Small intestine (tissue), 7 donors: ENCODE measurements around the gene TMEM109. TPM values are rescaled to one million over a fixed set of nuclear protein-coding genes. Genes with fewer than 3 reads are reported as not detected.

Source experiments
- DNase-seq, 2 donors: peaks; one replicate each; pipeline versions ENCODE4 v3.0.0 to v3.0.0-alpha.2; 2013
- FAIRE-seq: peaks from 2 replicates; lab custom pipeline; 2012; peaks lifted over from hg19 to GRCh38; lab: Jason Lieb, UNC
- H3K27ac ChIP-seq, 3 donors: one replicate each; pipeline ENCODE4 v1.5.1; 2013; ENCODE audit warnings: low read length in 2 of 3, mild to moderate bottlenecking in 2 of 3, control low read depth in 1 of 3, inconsistent platforms in 1 of 3, low read depth in 1 of 3, moderate library complexity in 1 of 3
- H3K27me3 ChIP-seq, 3 donors: one replicate each; pipeline ENCODE4 v1.6.1; 2013; ENCODE audit warnings: low read length in 3 of 3, inconsistent platforms in 1 of 3; ENCODE audit not compliant: control insufficient read depth in 3 of 3, insufficient read depth in 3 of 3
- H3K36me3 ChIP-seq, 3 donors: one replicate each; pipeline ENCODE4 v1.6.1; 2013; ENCODE audit warnings: low read length in 3 of 3, inconsistent platforms in 1 of 3, low read depth in 1 of 3, mild to moderate bottlenecking in 1 of 3, moderate library complexity in 1 of 3; ENCODE audit not compliant: control insufficient read depth in 3 of 3, insufficient read depth in 2 of 3
- H3K4me1 ChIP-seq, 3 donors: one replicate each; pipeline ENCODE4 v1.6.1; 2013; ENCODE audit warnings: low read length in 2 of 3, inconsistent platforms in 1 of 3, low read depth in 1 of 3, mild to moderate bottlenecking in 1 of 3, moderate library complexity in 1 of 3; ENCODE audit not compliant: control insufficient read depth in 3 of 3, insufficient read depth in 2 of 3
- H3K4me3 ChIP-seq, 3 donors: one replicate each; pipeline ENCODE4 v1.5.1; 2013; ENCODE audit warnings: low read length in 3 of 3, control low read depth in 1 of 3, inconsistent platforms in 1 of 3, low read depth in 1 of 3, mild to moderate bottlenecking in 1 of 3, moderate library complexity in 1 of 3
- H3K9me3 ChIP-seq, 2 donors: one replicate each; pipeline ENCODE4 v1.6.1; 2013; ENCODE audit warnings: low read depth in 1 of 2, low read length in 1 of 2; ENCODE audit not compliant: control insufficient read depth in 2 of 2, insufficient read depth in 1 of 2
- WGBS, 3 donors: extraction: QIAGEN DNeasy Blood & Tissue Kit; methylation state at CpG; one replicate each; pipeline ENCODE4 v1.1.7; 2013; 5-methylcytosine and 5-hydroxymethylcytosine counted together
- polyA plus RNA-seq, 4 donors: library from polyadenylated mRNA; stranded (reverse) in 3 of 4; unstranded in 1 of 4; fragments of 200-250 nt in 3 of 4; fragments of 120-200 nt in 1 of 4; gene quantifications; one replicate each; pipeline versions ENCODE4 v1.2.1 to v1.2.3, GENCODE V29; 2013
- donor health status: healthy with polysubstance abuse.
- donor health status: control.
- donor health status: control.
- donor health status: Bipolar disorder and iron deficiency.
- donor health status: healthy.

Gene TMEM109
- polyA plus RNA-seq, 4 donors = 14.1 to 63.7 (median 33.9) TPM

- no peak for FAIRE-seq
- no peaks in the 10 kb centered on the region for H3K9me3 ChIP-seq
- H3K36me3 ChIP-seq = peaks cover 0 to 34% (median 0%) of the 10 kb centered on the region in 3 donors
- WGBS, 3 donors = 73 to 85% (median 85%) methylated on average over 6 of the region's 6 CpGs
- H3K27me3 ChIP-seq = peaks cover 0 to 3% (median 0%) of the 10 kb centered on the region in 3 donors
- no peak overlapping the region for H3K27ac ChIP-seq
- DNase-seq = no peak
- peaks cover 0 to 10% (median 0%) of the 10 kb centered on the region in 3 donors for H3K4me1 ChIP-seq
- no peak overlapping the region for H3K4me3 ChIP-seq
Observed at GRCh38 chr11:60941371-60942119, 27.6 kb downstream of the TMEM109 start.

- no peak overlapping the region for H3K4me3 ChIP-seq
- peaks cover 0 to 3% (median 0%) of the 10 kb centered on the region in 3 donors for H3K27me3 ChIP-seq
- H3K36me3 ChIP-seq = peaks cover 0 to 28% (median 0%) of the 10 kb centered on the region in 3 donors
- H3K27ac ChIP-seq = no peak overlapping the region
- WGBS, 3 donors = 81 to 95% (median 95%) methylated on average over 4 of the region's 4 CpGs
- H3K4me1 ChIP-seq = peaks cover 0 to 10% (median 0%) of the 10 kb centered on the region in 3 donors
- no peaks in the 10 kb centered on the region for H3K9me3 ChIP-seq
- DNase-seq (no peak), FAIRE-seq (no peak)
Observed at GRCh38 chr11:60942219-60942618, 28.3 kb downstream of the TMEM109 start.

DNA sequence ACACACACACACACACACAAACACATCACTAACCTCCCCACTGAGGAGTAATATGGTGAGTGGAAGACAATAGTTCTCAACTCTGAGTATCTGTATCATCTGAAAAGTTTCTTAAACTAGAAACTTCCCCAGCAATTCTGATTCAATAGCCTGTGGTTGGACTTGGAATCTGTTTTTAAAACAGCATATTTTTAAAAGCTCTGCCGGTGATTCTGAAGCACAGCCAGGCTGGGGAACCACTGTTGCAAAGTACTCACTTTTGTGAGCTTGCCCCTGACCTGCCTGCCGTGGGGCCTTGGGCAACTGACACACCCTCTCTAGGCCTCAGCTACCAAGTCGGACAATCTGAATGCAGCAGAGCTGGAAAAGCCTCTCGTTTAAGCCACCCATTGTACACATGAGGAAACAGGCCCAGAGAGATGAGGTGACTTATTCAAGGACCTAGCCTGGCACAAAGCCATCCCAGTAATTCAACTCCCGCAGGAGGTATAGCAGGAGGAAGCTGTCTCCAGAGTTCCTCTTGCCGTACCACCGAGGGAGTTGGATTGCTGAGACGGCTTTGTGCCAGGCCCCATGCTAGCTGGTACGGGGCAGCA, 29.1 kb downstream of the TMEM109 start:
- H3K36me3 ChIP-seq = peaks cover 0 to 27% (median 0%) of the 10 kb centered on the region in 3 donors
- H3K4me1 ChIP-seq = peaks cover 0 to 10% (median 0%) of the 10 kb centered on the region in 3 donors
- no peak overlapping the region for H3K4me3 ChIP-seq
- FAIRE-seq (no peak), DNase-seq (no peak)
- peaks cover 0 to 3% (median 0%) of the 10 kb centered on the region in 3 donors for H3K27me3 ChIP-seq
- H3K9me3 ChIP-seq = no peaks in the 10 kb centered on the region
- H3K27ac ChIP-seq = no peak overlapping the region
- WGBS, 3 donors = 54 to 67% (median 55%) methylated on average over 9 of the region's 9 CpGs

- Histone ChIP-seq H3K9me3 (no peaks in the 10 kb centered on the region), H3K36me3 (peaks cover 0 to 25% (median 0%) of the 10 kb centered on the region in 3 donors), H3K4me1 (peaks cover 0 to 6% (median 0%) of the 10 kb centered on the region in 3 donors), H3K27ac (no peak overlapping the region), H3K4me3 (no peak overlapping the region), H3K27me3 (peaks cover 0 to 3% (median 0%) of the 10 kb centered on the region in 3 donors)
- FAIRE-seq (no peak), DNase-seq (no peak)
- WGBS, 3 donors = 82 to 91% (median 84%) methylated on average over 11 of the region's 11 CpGs
Observed at GRCh38 chr11:60944490-60945294, 30.7 kb downstream of the TMEM109 start.

DNA sequence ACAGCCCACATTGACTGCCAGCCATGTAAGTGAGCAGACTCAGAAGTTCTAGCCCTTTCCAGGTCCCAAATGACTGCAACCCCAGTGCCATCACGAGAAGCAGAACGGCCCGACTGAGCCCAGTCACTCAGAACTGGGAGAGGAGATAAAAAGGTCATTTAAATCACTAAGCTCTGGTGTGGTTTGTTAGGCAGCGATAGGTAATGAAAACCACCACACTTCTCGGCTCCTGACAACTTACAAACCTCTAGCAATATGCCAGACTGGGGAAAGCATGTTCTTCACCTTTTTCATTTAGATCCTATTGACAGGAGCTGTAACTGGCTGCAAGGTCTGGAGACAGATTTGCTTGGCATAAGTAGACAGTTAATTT, 31.3 kb downstream of the TMEM109 start:
- H3K27ac ChIP-seq = no peak overlapping the region
- H3K27me3 ChIP-seq = peaks cover 0 to 7% (median 0%) of the 10 kb centered on the region in 3 donors
- FAIRE-seq (no peak), DNase-seq (no peak)
- peaks cover 0 to 1% (median 0%) of the 10 kb centered on the region in 3 donors for H3K4me1 ChIP-seq
- no peaks in the 10 kb centered on the region for H3K9me3 ChIP-seq
- H3K4me3 ChIP-seq = no peak overlapping the region
- H3K36me3 ChIP-seq = peaks cover 0 to 25% (median 0%) of the 10 kb centered on the region in 3 donors
- WGBS, 3 donors = 89 to 96% (median 91%) methylated on average over 5 of the region's 5 CpGs

- FAIRE-seq = no peak
- H3K4me1 ChIP-seq = peaks cover 0 to 3% (median 0%) of the 10 kb centered on the region in 3 donors
Observed at GRCh38 chr11:60946601-60947264, 32.8 kb downstream of the TMEM109 start.

GRCh38 chr11:60947700-60948099, 33.7 kb downstream of the TMEM109 start:
- no peak overlapping the region for H3K4me3 ChIP-seq
- no peak overlapping the region for H3K27ac ChIP-seq
- peaks cover 0 to 7% (median 2%) of the 10 kb centered on the region in 3 donors for H3K4me1 ChIP-seq
- DNase-seq = no peak
- H3K9me3 ChIP-seq = no peaks in the 10 kb centered on the region
- no peak for FAIRE-seq
- 53 to 65% (median 54%) methylated on average over 2 of the region's 2 CpGs for WGBS, 3 donors
- H3K36me3 ChIP-seq = peaks cover 0 to 17% (median 0%) of the 10 kb centered on the region in 3 donors
- peaks cover 0 to 14% (median 0%) of the 10 kb centered on the region in 3 donors for H3K27me3 ChIP-seq

More at GRCh38 chr11:60946601-60947264, 32.8 kb downstream of the TMEM109 start:
- Histone ChIP-seq H3K27ac (no peak overlapping the region), H3K36me3 (peaks cover 0 to 22% (median 0%) of the 10 kb centered on the region in 3 donors), H3K27me3 (peaks cover 0 to 14% (median 0%) of the 10 kb centered on the region in 3 donors), H3K4me3 (no peak overlapping the region), H3K9me3 (no peaks in the 10 kb centered on the region)
- 87 to 90% (median 89%) methylated on average over 11 to 15 of the region's 15 CpGs for WGBS, 3 donors
- no peak for DNase-seq
